H1 (cell line): ENCODE results near the gene KRTAP4-7.

Experiments
- EZH2 ChIP-seq: fragments of 200-600 bp; sonication (generic); IDR thresholded peaks from 2 replicates; pipeline ENCODE4 v1.7.1; 2012; ENCODE audit warnings: low read depth, mild to moderate bottlenecking, moderate library complexity, low read length, inconsistent platforms; ENCODE audit not compliant: severe bottlenecking
- POLR2A ChIP-seq, 2 experiments: IDR thresholded peaks; 1 replicate in 1 of 2; 2 replicates in 1 of 2; pipeline ENCODE4 v1.6.1; 2011; ENCODE audit warnings: low read depth in 2 of 2, low read length in 2 of 2, mild to moderate bottlenecking in 2 of 2; ENCODE audit errors: control extremely low read depth in 1 of 2
- POLR2AphosphoS5 ChIP-seq: IDR thresholded peaks from 2 replicates; pipeline ENCODE4 v1.6.1; 2011; ENCODE audit warnings: low read depth, low read length
- RFX5 ChIP-seq: IDR thresholded peaks from 2 replicates; pipeline ENCODE4 v1.6.1; 2011; ENCODE audit warnings: low read depth, low read length, improper control_type of control experiment, borderline replicate concordance
- SIN3A ChIP-seq, 2 experiments: IDR thresholded peaks in 1 of 2; conservative IDR thresholded peaks in 1 of 2; 2 replicates each; pipeline ENCODE4 v1.6.1; 2011 to 2012; ENCODE audit warnings: low read length in 2 of 2, improper control_type of control experiment in 1 of 2, low read depth in 1 of 2, mild to moderate bottlenecking in 1 of 2
- TF ChIP-seq, protein P1 (sequence below), 3 experiments: IDR thresholded peaks; 1 replicate in 2 of 3; 2 replicates in 1 of 3; pipeline versions ENCODE4 v1.5.1 to v1.6.1; 2011; ENCODE audit warnings: low read length in 3 of 3, mild to moderate bottlenecking in 3 of 3, inconsistent platforms in 2 of 3, low read depth in 1 of 3, moderate library complexity in 1 of 3; ENCODE audit not compliant: insufficient read depth in 1 of 3; ENCODE audit errors: control extremely low read depth in 1 of 3
- TF ChIP-seq, protein P2 (sequence below): IDR thresholded peaks from 2 replicates; pipeline ENCODE4 v1.6.1; 2011; ENCODE audit warnings: low read length, improper control_type of control experiment

DNA sequence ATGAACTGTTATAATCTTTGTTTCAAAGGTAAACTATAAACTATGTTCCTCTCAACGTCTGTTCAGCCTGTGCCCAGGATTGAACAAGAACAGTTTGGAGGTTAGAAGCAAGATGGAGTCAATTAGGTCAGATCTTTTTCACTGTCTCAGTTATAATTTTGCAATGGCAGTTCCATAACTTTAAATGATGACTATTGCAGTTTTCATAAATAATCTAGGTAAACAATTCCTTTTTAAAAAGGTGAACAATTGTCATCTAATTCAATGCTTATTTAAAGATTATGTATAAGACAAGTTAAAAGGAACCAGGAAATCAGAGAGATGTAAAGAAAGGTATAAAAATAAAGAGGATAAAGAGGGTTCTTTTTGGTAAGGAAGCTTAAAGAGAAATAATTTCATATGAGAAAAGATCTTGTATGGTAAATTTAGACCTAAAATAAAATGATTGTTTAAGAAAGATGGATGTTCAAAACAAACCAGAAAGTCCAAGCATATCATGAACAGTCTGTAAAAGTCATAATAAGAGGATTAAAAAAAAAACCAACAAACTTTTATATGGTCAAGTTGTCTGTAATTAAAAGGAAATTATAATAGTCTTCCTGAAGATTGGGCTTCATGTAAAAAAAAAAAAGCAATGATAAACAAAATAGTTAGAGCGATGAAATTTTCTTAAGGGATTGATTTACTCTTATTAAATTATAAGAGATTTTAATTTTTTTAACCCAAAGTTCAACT, 27.4 kb downstream of the KRTAP4-7 start:
- no peak for TF ChIP-seq POLR2AphosphoS5
- no peak for TF ChIP-seq EZH2
- no peak for TF ChIP-seq SIN3A (conservative IDR thresholded peaks at IDR 0.05 in 1 of 2, IDR thresholded peaks at IDR 0.05 in 1 of 2; ENCODE audit: low read depth in 1 of 2, low read length in 2 of 2)
- TF ChIP-seq, protein P1, sequence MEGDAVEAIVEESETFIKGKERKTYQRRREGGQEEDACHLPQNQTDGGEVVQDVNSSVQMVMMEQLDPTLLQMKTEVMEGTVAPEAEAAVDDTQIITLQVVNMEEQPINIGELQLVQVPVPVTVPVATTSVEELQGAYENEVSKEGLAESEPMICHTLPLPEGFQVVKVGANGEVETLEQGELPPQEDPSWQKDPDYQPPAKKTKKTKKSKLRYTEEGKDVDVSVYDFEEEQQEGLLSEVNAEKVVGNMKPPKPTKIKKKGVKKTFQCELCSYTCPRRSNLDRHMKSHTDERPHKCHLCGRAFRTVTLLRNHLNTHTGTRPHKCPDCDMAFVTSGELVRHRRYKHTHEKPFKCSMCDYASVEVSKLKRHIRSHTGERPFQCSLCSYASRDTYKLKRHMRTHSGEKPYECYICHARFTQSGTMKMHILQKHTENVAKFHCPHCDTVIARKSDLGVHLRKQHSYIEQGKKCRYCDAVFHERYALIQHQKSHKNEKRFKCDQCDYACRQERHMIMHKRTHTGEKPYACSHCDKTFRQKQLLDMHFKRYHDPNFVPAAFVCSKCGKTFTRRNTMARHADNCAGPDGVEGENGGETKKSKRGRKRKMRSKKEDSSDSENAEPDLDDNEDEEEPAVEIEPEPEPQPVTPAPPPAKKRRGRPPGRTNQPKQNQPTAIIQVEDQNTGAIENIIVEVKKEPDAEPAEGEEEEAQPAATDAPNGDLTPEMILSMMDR (IDR thresholded peaks at IDR 0.05; ENCODE audit: control extremely low read depth in 1 of 3, insufficient read depth in 1 of 3, low read depth in 1 of 3, low read length in 3 of 3): no peak
- no peak for TF ChIP-seq POLR2A (IDR thresholded peaks at IDR 0.05; ENCODE audit: control extremely low read depth in 1 of 2, low read depth in 2 of 2, low read length in 2 of 2)
- TF ChIP-seq, protein P2, sequence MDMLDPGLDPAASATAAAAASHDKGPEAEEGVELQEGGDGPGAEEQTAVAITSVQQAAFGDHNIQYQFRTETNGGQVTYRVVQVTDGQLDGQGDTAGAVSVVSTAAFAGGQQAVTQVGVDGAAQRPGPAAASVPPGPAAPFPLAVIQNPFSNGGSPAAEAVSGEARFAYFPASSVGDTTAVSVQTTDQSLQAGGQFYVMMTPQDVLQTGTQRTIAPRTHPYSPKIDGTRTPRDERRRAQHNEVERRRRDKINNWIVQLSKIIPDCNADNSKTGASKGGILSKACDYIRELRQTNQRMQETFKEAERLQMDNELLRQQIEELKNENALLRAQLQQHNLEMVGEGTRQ: no peak
- TF ChIP-seq RFX5: no peak
